HepG2 (cell line): ENCODE data around the gene MAPK14. TPM values are rescaled to one million over a fixed set of nuclear protein-coding genes. Genes with fewer than 3 reads are reported as not detected.
A peak's percentile ranks its signal among the peaks of the same experiment; 100 is the strongest.

Experiments used
- ATAC-seq: fragments of 200-7000 bp; cut with Tn5 transposase; 3 replicates; pipeline ENCODE4 v1.9.1; 2020; ENCODE audit warnings: mild to moderate bottlenecking, moderate library complexity
- BruUV-seq: library from RNA; stranded (reverse); fragments of 400-500 nt; replicated peaks from 2 replicates; lab custom pipeline; 2021; lab: Mats Ljungman, UMichigan
- CTCF ChIA-PET: fragments of 300-600 bp; formaldehyde crosslinking; extraction: SDS; loops from one replicate; lab custom pipeline; 2021; ENCODE audit warnings: low total read pairs, inconsistent platforms, low intra/inter-chr PET ratio; lab: Yijun Ruan, JAX
- POLR2A ChIA-PET: fragments of 350-600 bp; sonication (Branson Sonifier 250); formaldehyde crosslinking; loops from one replicate; lab custom pipeline; 2020; ENCODE audit warnings: antibody characterized with exemption, inconsistent platforms; lab: Yijun Ruan, JAX
- DNase-seq: peaks from one replicate; pipeline ENCODE4 v3.0.0-alpha.2; 2015; ENCODE audit warnings: low spot score
- FAIRE-seq: peaks from 3 replicates; lab custom pipeline; 2011; peaks lifted over from hg19 to GRCh38; lab: Jason Lieb, UNC
- H2AFZ ChIP-seq: one replicate; pipeline ENCODE4 v1.6.1; 2011; ENCODE audit warnings: low read length, inconsistent platforms
- H3K27ac ChIP-seq: fragments of 300-600 bp; 3 replicates; pipeline ENCODE4 v1.8.0; 2011; ENCODE audit warnings: mixed run types, mild to moderate bottlenecking, mixed read lengths, low read length, inconsistent platforms; ENCODE audit not compliant: insufficient read depth; ENCODE audit errors: extremely low read length
- H3K27me3 ChIP-seq, 2 experiments: fragments of 200-600 bp in 1 of 2; 2 replicates in 1 of 2; 3 replicates in 1 of 2; pipeline versions ENCODE4 v1.6.0 to v1.8.0; 2011; ENCODE audit warnings: low read length in 2 of 2, mild to moderate bottlenecking in 2 of 2, moderate library complexity in 2 of 2, inconsistent platforms in 1 of 2; ENCODE audit not compliant: insufficient read depth in 2 of 2, control insufficient read depth in 1 of 2
- H3K36me3 ChIP-seq, 2 experiments: fragments of 200-600 bp in 1 of 2; replicated peaks in 1 of 2; 2 replicates in 1 of 2; 3 replicates in 1 of 2; pipeline versions ENCODE4 v1.5.1 to v1.8.0; 2011; ENCODE audit warnings: low read length in 2 of 2, inconsistent platforms in 1 of 2; ENCODE audit not compliant: insufficient read depth in 2 of 2, control insufficient read depth in 1 of 2
- H3K4me1 ChIP-seq: 2 replicates; pipeline ENCODE4 v1.5.1; 2012; ENCODE audit warnings: low read length, inconsistent platforms; ENCODE audit not compliant: insufficient read depth
- H3K4me2 ChIP-seq: 2 replicates; pipeline ENCODE4 v1.6.0; 2011; ENCODE audit warnings: low read depth, low read length, inconsistent platforms
- H3K4me3 ChIP-seq, 3 experiments: fragments of 200-600 bp in 1 of 3; sonication (generic), shearing (Covaris generic) in 1 of 3; replicated peaks in 1 of 3; 2 replicates each; pipeline ENCODE4 v1.5.1; 2011 to 2016; ENCODE audit warnings: low read length in 3 of 3, inconsistent platforms in 2 of 3, low read depth in 2 of 3, mild to moderate bottlenecking in 2 of 3, control low read depth in 1 of 3, mixed read lengths in 1 of 3; ENCODE audit not compliant: insufficient read depth in 1 of 3
- H3K79me2 ChIP-seq: one replicate; pipeline ENCODE4 v1.6.1; 2011; ENCODE audit warnings: low read length, inconsistent platforms; ENCODE audit not compliant: insufficient read depth
- H3K9ac ChIP-seq: 2 replicates; pipeline ENCODE4 v1.6.0; 2011; ENCODE audit warnings: mild to moderate bottlenecking, low read depth, low read length, inconsistent platforms; ENCODE audit not compliant: insufficient read depth
- H3K9me3 ChIP-seq: 2 replicates; pipeline ENCODE4 v1.5.1; 2012; ENCODE audit warnings: mild to moderate bottlenecking, low read length
- H4K20me1 ChIP-seq: 2 replicates; pipeline ENCODE4 v1.6.0; 2011; ENCODE audit warnings: inconsistent platforms, mild to moderate bottlenecking, low read length, moderate library complexity; ENCODE audit not compliant: insufficient read depth
- CBX5 ChIP-seq: sonication (generic); formaldehyde crosslinking; IDR thresholded peaks from 2 replicates; pipeline ENCODE4 v1.4.0; 2020; ENCODE audit warnings: missing genetic modification reagents, borderline replicate concordance
- KLF15 ChIP-seq: sonication (generic); formaldehyde crosslinking; IDR thresholded peaks from 2 replicates; pipeline ENCODE4 v1.8.1; 2023; ENCODE audit warnings: borderline replicate concordance, mild to moderate bottlenecking, inconsistent platforms, missing genetic modification reagents, mixed read lengths
- NFKB2 ChIP-seq: sonication (generic); formaldehyde crosslinking; IDR thresholded peaks from 2 replicates; pipeline ENCODE4 v1.4.0; 2020; ENCODE audit warnings: missing genetic modification reagents, borderline replicate concordance
- RBM22 ChIP-seq: fragments of 200-400 bp; formaldehyde crosslinking; optimal IDR thresholded peaks from 2 replicates; pipeline ENCODE3; 2017; ENCODE audit warnings: mild to moderate bottlenecking, low read length, moderate library complexity
- STAG1 ChIP-seq: sonication (generic); formaldehyde crosslinking; IDR thresholded peaks from 2 replicates; pipeline ENCODE4 v1.4.0; 2020; ENCODE audit warnings: missing genetic modification reagents
- STAT6 ChIP-seq: sonication (generic); formaldehyde crosslinking; IDR thresholded peaks from 2 replicates; pipeline ENCODE4 v1.4.0; 2020; ENCODE audit warnings: missing genetic modification reagents, mild to moderate bottlenecking, borderline replicate concordance
- ZFP1 ChIP-seq: IDR thresholded peaks from 2 replicates; pipeline ENCODE4 v1.6.1; 2016
- ZNF253 ChIP-seq: sonication (generic); formaldehyde crosslinking; IDR thresholded peaks from 2 replicates; pipeline ENCODE4 v1.8.0; 2022; ENCODE audit warnings: mild to moderate bottlenecking, missing genetic modification reagents, borderline replicate concordance
- ZNF652 ChIP-seq: IDR thresholded peaks from 2 replicates; pipeline ENCODE4 v1.6.1; 2016; ENCODE audit warnings: low read depth, borderline replicate concordance
- WGBS: methylation state at CpG from one replicate; pipeline ENCODE4 v1.1.6; 2017; ENCODE audit warnings: low lambda C conversion rate; 5-methylcytosine and 5-hydroxymethylcytosine counted together
- in situ Hi-C: cut with HindIII; loops from 2 replicates; pipeline ENCODE4 v1.10.0; 2017; ENCODE audit warnings: low pct_unique_long_range_greater_than_20kb; ENCODE audit not compliant: extremely low pct_ligation_motif_present
- intact Hi-C: fragments of 100-400 bp; cut with micrococcal nuclease; formaldehyde crosslinking; loops from one replicate; pipeline ENCODE4 v1.10.0; 2022; ENCODE audit not compliant: unreplicated experiment
- polyA plus RNA-seq, 8 experiments: library from polyadenylated mRNA; depleted of rRNA in 3 of 8; stranded (reverse) in 7 of 8; unstranded in 1 of 8; fragments of >200 nt; fragmentation: Illumina TruSeq in 4 of 8; extraction: Trizol in 4 of 8; gene quantifications; 2 replicates each; pipeline versions ENCODE4 v1.2.1 to v1.2.3, GENCODE V29; 2011 to 2016; ENCODE audit warnings: low read depth in 4 of 8, missing spikeins in 1 of 8, mixed read lengths in 1 of 8; ENCODE audit not compliant: insufficient read depth in 1 of 8
- total RNA-seq, 5 experiments: library from RNA; depleted of rRNA; stranded (reverse); fragments of >200 nt; fragmentation: Illumina TruSeq; extraction: Trizol; gene quantifications; 2 replicates each; pipeline ENCODE4 v1.2.3, GENCODE V29; 2016; ENCODE audit warnings: low read depth in 1 of 5

Gene MAPK14
- total and polyA plus RNA-seq, 2 of the 13 experiments (the other 11 are each of a cell fraction or from before 2014, with no cell fraction given): 66.3 to 67.3 TPM

GRCh38 chr6:36076178-36077063 lies 48.8 kb downstream of the MAPK14 start:
- Histone ChIP-seq H3K9ac (no peak overlapping the region), H3K79me2 (peaks cover 15% of the 10 kb centered on the region), H2AFZ (no peak overlapping the region), H3K27ac (no peak overlapping the region), H3K27me3 (no peaks in the 10 kb centered on the region), H4K20me1 (no peaks in the 10 kb centered on the region), H3K4me3 (no peak overlapping the region), H3K36me3 (peaks cover 15 to 67% of the 10 kb centered on the region in 2 experiments), H3K9me3 (no peaks in the 10 kb centered on the region), H3K4me2 (no peak overlapping the region), H3K4me1 (peaks cover 14% of the 10 kb centered on the region)
- POLR2A ChIA-PET: interaction anchor here (1.1 to 1.2 kb wide), 2 partner anchors 49 to 55 kb away, joined by 3 to 5 read pairs; partner anchors contain the start of gene MAPK14
- intact Hi-C loops: no loop called here
- DNase-seq (no peak), ATAC-seq (no peak), FAIRE-seq (no peak)
- CTCF ChIA-PET: interaction anchor here (1.8 kb wide), 1 partner anchor 19 kb away, joined by 10 read pairs; no protein-coding TSS in a partner anchor
- 97% methylated on average over 3 of the region's 3 CpGs for WGBS
- BruUV-seq: TSS peak; percentile 3
- in situ Hi-C loops: no loop called here
- TF ChIP-seq CBX5 (CRISPR knock-in tag): no peak

GRCh38 chr6:36078159-36078558 lies 50.6 kb downstream of the MAPK14 start:
- Histone ChIP-seq H2AFZ (no peak overlapping the region), H3K79me2 (peaks cover 6% of the 10 kb centered on the region), H3K4me3 (no peak overlapping the region), H3K27ac (no peak overlapping the region), H3K9me3 (no peaks in the 10 kb centered on the region), H3K4me2 (no peak overlapping the region), H3K9ac (no peak overlapping the region), H3K36me3 (peaks cover 21 to 75% of the 10 kb centered on the region in 2 experiments), H3K27me3 (no peaks in the 10 kb centered on the region), H4K20me1 (no peaks in the 10 kb centered on the region)
- intact Hi-C loops: no loop called here
- DNase-seq: no peak
- CTCF ChIA-PET: no interaction called here
- POLR2A ChIA-PET: no interaction called here
- in situ Hi-C loops: no loop called here
- FAIRE-seq: no peak
- WGBS: 98% methylated on average over 4 of the region's 4 CpGs
- BruUV-seq: no TSS peak
- TF ChIP-seq ZNF652 (CRISPR knock-in tag): no peak
- TF ChIP-seq STAG1 (CRISPR knock-in tag): no peak
- TF ChIP-seq KLF15: no peak
- peak; percentile 17 for TF ChIP-seq RBM22
- no peak for TF ChIP-seq STAT6
- no peak for TF ChIP-seq ZNF253 (CRISPR knock-in tag)
- TF ChIP-seq ZFP1 (CRISPR knock-in tag): no peak
- no peak for TF ChIP-seq NFKB2 (CRISPR knock-in tag)
- TF ChIP-seq, all 625 proteins: peak for 1
- no peak for ATAC-seq
- peaks cover 14% of the 10 kb centered on the region for H3K4me1 ChIP-seq
